Liver (tissue), 9 donors: ENCODE data around the gene VNN1. TPM values are rescaled to one million over a fixed set of nuclear protein-coding genes. Genes with fewer than 3 reads are reported as not detected.

Source experiments
- DNase-seq: peaks from one replicate; pipeline ENCODE4 v3.0.0-alpha.2; 2017; ENCODE audit warnings: low spot score
- H3K27ac ChIP-seq, 2 donors: one replicate each; pipeline ENCODE4 v1.7.0; 2013; ENCODE audit warnings: inconsistent platforms in 2 of 2, low read length in 2 of 2, control low read depth in 1 of 2, low read depth in 1 of 2, mild to moderate bottlenecking in 1 of 2
- H3K27me3 ChIP-seq, 4 donors: one replicate each; pipeline versions ENCODE4 v1.6.1 to v1.7.0; 2013; ENCODE audit warnings: low read length in 3 of 4, inconsistent platforms in 1 of 4, mild to moderate bottlenecking in 1 of 4, moderate library complexity in 1 of 4; ENCODE audit not compliant: control insufficient read depth in 4 of 4, insufficient read depth in 4 of 4
- H3K36me3 ChIP-seq, 4 donors: one replicate each; pipeline versions ENCODE4 v1.6.1 to v1.7.0; 2013; ENCODE audit warnings: low read length in 3 of 4, mild to moderate bottlenecking in 3 of 4, low read depth in 1 of 4, moderate library complexity in 1 of 4; ENCODE audit not compliant: control insufficient read depth in 4 of 4, insufficient read depth in 3 of 4
- H3K4me1 ChIP-seq, 4 donors: one replicate each; pipeline versions ENCODE4 v1.6.1 to v1.7.0; 2013; ENCODE audit warnings: low read length in 3 of 4, mild to moderate bottlenecking in 3 of 4, moderate library complexity in 1 of 4; ENCODE audit not compliant: control insufficient read depth in 4 of 4, insufficient read depth in 4 of 4
- H3K4me3 ChIP-seq, 3 donors: one replicate each; pipeline versions ENCODE4 v1.6.1 to v1.7.0; 2013; ENCODE audit warnings: low read length in 3 of 3, control low read depth in 1 of 3, low read depth in 1 of 3, mild to moderate bottlenecking in 1 of 3
- H3K9ac ChIP-seq, 2 donors: one replicate each; pipeline ENCODE4 v1.7.0; 2013; ENCODE audit warnings: low read length in 2 of 2, mild to moderate bottlenecking in 2 of 2, moderate library complexity in 2 of 2, control low read depth in 1 of 2, low read depth in 1 of 2
- H3K9me3 ChIP-seq, 4 donors: one replicate each; pipeline versions ENCODE4 v1.6.1 to v1.7.0; 2013; ENCODE audit warnings: low read length in 3 of 4; ENCODE audit not compliant: control insufficient read depth in 4 of 4
- FOXA1 ChIP-seq: IDR thresholded peaks from 2 replicates; pipeline ENCODE4 v1.6.1; 2016; ENCODE audit warnings: antibody characterized with exemption
- FOXA2 ChIP-seq: IDR thresholded peaks from 2 replicates; pipeline ENCODE4 v1.6.1; 2016; ENCODE audit warnings: antibody characterized with exemption
- GABPA ChIP-seq, 2 donors: IDR thresholded peaks in 1 of 2; conservative IDR thresholded peaks in 1 of 2; 2 replicates each; pipeline ENCODE4 v1.6.1; 2016; ENCODE audit warnings: antibody characterized with exemption in 2 of 2, mild to moderate bottlenecking in 1 of 2, moderate library complexity in 1 of 2
- HNF4A ChIP-seq, 2 donors: conservative IDR thresholded peaks; 2 replicates each; pipeline ENCODE4 v1.6.1; 2016; ENCODE audit warnings: antibody characterized with exemption in 2 of 2, mild to moderate bottlenecking in 2 of 2
- NR2F2 ChIP-seq: IDR thresholded peaks from 2 replicates; pipeline ENCODE4 v1.6.1; 2016; ENCODE audit warnings: antibody characterized with exemption
- RAD21 ChIP-seq, 2 donors: IDR thresholded peaks; 2 replicates each; pipeline ENCODE4 v1.6.1; 2016; ENCODE audit warnings: antibody characterized with exemption in 2 of 2, mild to moderate bottlenecking in 2 of 2
- REST ChIP-seq: IDR thresholded peaks from 2 replicates; pipeline ENCODE4 v1.6.1; 2016; ENCODE audit warnings: antibody characterized with exemption, mild to moderate bottlenecking
- RXRA ChIP-seq, 2 donors: IDR thresholded peaks; 2 replicates each; pipeline ENCODE4 v1.6.1; 2017 to 2018; ENCODE audit warnings: antibody characterized with exemption in 2 of 2, mild to moderate bottlenecking in 1 of 2
- SP1 ChIP-seq: IDR thresholded peaks from 2 replicates; pipeline ENCODE4 v1.6.1; 2018; ENCODE audit warnings: antibody characterized with exemption, mild to moderate bottlenecking
- TAF1 ChIP-seq: conservative IDR thresholded peaks from 2 replicates; pipeline ENCODE4 v1.6.1; 2016; ENCODE audit warnings: antibody characterized with exemption, mild to moderate bottlenecking
- YY1 ChIP-seq: IDR thresholded peaks from 2 replicates; pipeline ENCODE4 v1.6.1; 2016; ENCODE audit warnings: antibody characterized with exemption, mild to moderate bottlenecking
- ZBTB33 ChIP-seq: IDR thresholded peaks from 2 replicates; pipeline ENCODE4 v1.6.1; 2016; ENCODE audit warnings: antibody characterized with exemption
- WGBS: extraction: QIAGEN DNeasy Blood & Tissue Kit; methylation state at CpG from one replicate; pipeline ENCODE4 v1.1.7; 2013; 5-methylcytosine and 5-hydroxymethylcytosine counted together
- polyA plus RNA-seq, 2 donors: library from polyadenylated mRNA; stranded (reverse) in 1 of 2; unstranded in 1 of 2; fragments of 200-250 nt in 1 of 2; fragments of >200 nt in 1 of 2; fragmentation: Nextera tagmentation in 1 of 2; extraction: Ambion mirVana in 1 of 2; gene quantifications; one replicate each; pipeline versions ENCODE4 v1.2.1 to v1.2.3, GENCODE V29; 2013 to 2015
- total RNA-seq, 2 donors: library from RNA; depleted of rRNA; stranded (reverse); fragments of >200 nt; gene quantifications; one replicate each; pipeline ENCODE4 v1.2.3, GENCODE V29; 2014
- TF ChIP-seq, protein P1 (sequence below): IDR thresholded peaks from 2 replicates; pipeline ENCODE4 v1.6.1; 2016; ENCODE audit warnings: antibody characterized with exemption
- TF ChIP-seq, protein P2 (sequence below): IDR thresholded peaks from 2 replicates; pipeline ENCODE4 v1.6.1; 2016; ENCODE audit warnings: antibody characterized with exemption
- TF ChIP-seq, protein P3 (sequence below): fragments of 150-350 bp; IDR thresholded peaks from 2 replicates; pipeline ENCODE4 v1.5.1; 2017; ENCODE audit warnings: improper control_type of control experiment, low read depth, low read length; ENCODE audit not compliant: missing input control
- donor health status: healthy.
- donor health status: healthy.
- donor health status: healthy.
- donor health status: healthy.
- donor health status: healthy.

VNN1 gene
- total and polyA plus RNA-seq, 4 donors, result 2.7 to 132 (median 58.8) TPM

DNA sequence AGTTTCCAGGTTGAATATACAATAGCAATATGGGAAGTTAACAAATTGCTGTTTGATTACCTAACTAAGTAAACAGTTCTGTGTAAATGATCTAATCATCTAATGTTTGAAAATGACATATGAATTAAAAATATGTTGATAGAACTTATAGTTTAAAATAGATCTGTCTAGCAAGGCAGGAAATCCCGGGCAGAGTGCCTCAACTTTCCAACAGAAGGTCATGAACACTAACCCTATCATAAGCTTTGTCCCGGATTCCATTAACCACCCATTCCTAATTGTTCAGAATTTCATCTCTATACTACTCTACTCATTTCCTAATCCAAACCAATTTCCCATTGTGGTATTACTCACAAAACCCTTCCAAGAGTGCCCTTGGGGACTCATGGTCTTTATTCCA lies 65.0 kb downstream of the VNN1 start:
- H3K36me3 ChIP-seq, result no peaks in the 10 kb centered on the region
- WGBS, result 80% methylated on average over 2 of the region's 2 CpGs

DNA sequence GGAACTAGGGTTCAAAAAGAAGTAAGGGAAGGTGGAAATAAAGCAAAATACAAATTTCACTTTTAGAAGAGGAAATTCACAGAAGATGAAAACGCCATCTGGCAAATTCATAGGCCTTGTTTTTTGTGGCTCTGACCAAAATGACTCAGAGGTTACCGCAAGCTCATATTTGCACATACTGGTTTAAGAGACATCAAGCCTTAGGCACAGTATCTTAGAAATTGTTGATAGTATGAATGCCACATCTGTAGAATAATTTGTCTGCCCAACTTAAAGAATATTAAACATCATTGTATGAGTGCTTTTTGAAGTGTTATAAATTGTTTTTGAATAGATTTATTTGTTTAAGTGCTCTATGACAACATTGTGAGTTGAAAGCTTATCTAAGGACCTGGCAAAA lies 65.5 kb downstream of the VNN1 start:
- no peak for DNase-seq
- no peak overlapping the region for H3K4me3 ChIP-seq
- 82% methylated on average over 2 of the region's 2 CpGs for WGBS
- TF ChIP-seq NR2F2, result no peak
- no peak for TF ChIP-seq FOXA1
- TF ChIP-seq ZBTB33, result no peak
- TF ChIP-seq, protein P1, sequence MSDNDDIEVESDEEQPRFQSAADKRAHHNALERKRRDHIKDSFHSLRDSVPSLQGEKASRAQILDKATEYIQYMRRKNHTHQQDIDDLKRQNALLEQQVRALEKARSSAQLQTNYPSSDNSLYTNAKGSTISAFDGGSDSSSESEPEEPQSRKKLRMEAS, result no peak
- TF ChIP-seq RAD21 (IDR thresholded peaks at IDR 0.05), result no peak
- TF ChIP-seq REST, result no peak
- no peak for TF ChIP-seq GABPA (IDR thresholded peaks at IDR 0.05 in 1 of 2, conservative IDR thresholded peaks at IDR 0.05 in 1 of 2)

More for the DNA sequence above, 65.0 kb downstream of the VNN1 start:
- Histone ChIP-seq H3K9ac (no peak overlapping the region), H3K27ac (no peak overlapping the region), H3K9me3 (no peaks in the 10 kb centered on the region), H3K4me1 (no peaks in the 10 kb centered on the region), H3K27me3 (no peaks in the 10 kb centered on the region), H3K4me3 (no peak overlapping the region)
- DNase-seq, result no peak
- no peak for TF ChIP-seq SP1
- no peak for TF ChIP-seq TAF1
- TF ChIP-seq, protein P2, sequence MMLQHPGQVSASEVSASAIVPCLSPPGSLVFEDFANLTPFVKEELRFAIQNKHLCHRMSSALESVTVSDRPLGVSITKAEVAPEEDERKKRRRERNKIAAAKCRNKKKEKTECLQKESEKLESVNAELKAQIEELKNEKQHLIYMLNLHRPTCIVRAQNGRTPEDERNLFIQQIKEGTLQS, result no peak
- TF ChIP-seq RXRA (IDR thresholded peaks at IDR 0.05), result no peak
- no peak for TF ChIP-seq FOXA2
- no peak for TF ChIP-seq YY1
- TF ChIP-seq HNF4A (conservative IDR thresholded peaks at IDR 0.05), result no peak
- TF ChIP-seq, protein P3, sequence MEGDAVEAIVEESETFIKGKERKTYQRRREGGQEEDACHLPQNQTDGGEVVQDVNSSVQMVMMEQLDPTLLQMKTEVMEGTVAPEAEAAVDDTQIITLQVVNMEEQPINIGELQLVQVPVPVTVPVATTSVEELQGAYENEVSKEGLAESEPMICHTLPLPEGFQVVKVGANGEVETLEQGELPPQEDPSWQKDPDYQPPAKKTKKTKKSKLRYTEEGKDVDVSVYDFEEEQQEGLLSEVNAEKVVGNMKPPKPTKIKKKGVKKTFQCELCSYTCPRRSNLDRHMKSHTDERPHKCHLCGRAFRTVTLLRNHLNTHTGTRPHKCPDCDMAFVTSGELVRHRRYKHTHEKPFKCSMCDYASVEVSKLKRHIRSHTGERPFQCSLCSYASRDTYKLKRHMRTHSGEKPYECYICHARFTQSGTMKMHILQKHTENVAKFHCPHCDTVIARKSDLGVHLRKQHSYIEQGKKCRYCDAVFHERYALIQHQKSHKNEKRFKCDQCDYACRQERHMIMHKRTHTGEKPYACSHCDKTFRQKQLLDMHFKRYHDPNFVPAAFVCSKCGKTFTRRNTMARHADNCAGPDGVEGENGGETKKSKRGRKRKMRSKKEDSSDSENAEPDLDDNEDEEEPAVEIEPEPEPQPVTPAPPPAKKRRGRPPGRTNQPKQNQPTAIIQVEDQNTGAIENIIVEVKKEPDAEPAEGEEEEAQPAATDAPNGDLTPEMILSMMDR, result no peak
- TF ChIP-seq REST, result no peak
- TF ChIP-seq NR2F2, result no peak

More for the DNA sequence above, 65.5 kb downstream of the VNN1 start:
- H3K4me1 ChIP-seq, result no peaks in the 10 kb centered on the region
- H3K9me3 ChIP-seq, result no peaks in the 10 kb centered on the region
- H3K27me3 ChIP-seq, result no peaks in the 10 kb centered on the region
- H3K9ac ChIP-seq, result no peak overlapping the region
- H3K36me3 ChIP-seq, result no peaks in the 10 kb centered on the region
- H3K27ac ChIP-seq, result no peak overlapping the region
